Gastroesophageal sphincter (tissue), 4 donors: ENCODE results near the gene SLC7A11. TPM values are rescaled to one million over a fixed set of nuclear protein-coding genes. Genes with fewer than 3 reads are reported as not detected.
A peak's percentile ranks its signal among the peaks of the same experiment; 100 is the strongest.

Source experiments
- ATAC-seq: fragments of 150-250 bp; one replicate; pipeline ENCODE4 v1.9.1; 2016; ENCODE audit warnings: mild to moderate bottlenecking, moderate library complexity
- H3K27ac ChIP-seq, 4 donors: fragments of 200-600 bp; sonication (generic) in 3 of 4; 1 replicate in 3 of 4; 2 replicates in 1 of 4; pipeline ENCODE4 v1.5.1; 2016 to 2019
- H3K27me3 ChIP-seq: fragments of 200-600 bp; sonication (generic); one replicate; pipeline ENCODE4 v1.5.1; 2019
- H3K36me3 ChIP-seq, 2 donors: fragments of 200-600 bp; sonication (generic); one replicate each; pipeline ENCODE4 v1.5.1; 2019; ENCODE audit warnings: control low read depth in 1 of 2
- H3K4me1 ChIP-seq, 3 donors: fragments of 200-600 bp; sonication (generic); 1 replicate in 2 of 3; 2 replicates in 1 of 3; pipeline ENCODE4 v1.5.1; 2016 to 2019; ENCODE audit warnings: control low read depth in 2 of 3
- H3K4me3 ChIP-seq, 2 donors: fragments of 200-600 bp; sonication (generic); one replicate each; pipeline ENCODE4 v1.5.1; 2019; ENCODE audit warnings: mild to moderate bottlenecking in 1 of 2, moderate library complexity in 1 of 2
- H3K9me3 ChIP-seq, 3 donors: fragments of 200-600 bp; sonication (generic); one replicate each; pipeline ENCODE4 v1.5.1; 2017 to 2019; ENCODE audit warnings: control low read depth in 2 of 3
- CTCF ChIP-seq, 4 experiments: fragments of 200-600 bp in 2 of 4; fragments of 450-650 bp in 2 of 4; sonication (generic) in 1 of 4; IDR thresholded peaks; one replicate each; pipeline ENCODE4 v1.5.1; 2017 to 2019; ENCODE audit warnings: antibody characterized with exemption in 4 of 4, mild to moderate bottlenecking in 2 of 4, moderate library complexity in 2 of 4
- EP300 ChIP-seq: sonication (generic); formaldehyde crosslinking; IDR thresholded peaks from one replicate; pipeline ENCODE4 v1.6.1; 2017; ENCODE audit warnings: antibody characterized with exemption, mild to moderate bottlenecking
- POLR2A ChIP-seq, 2 donors: fragments of 450-650 bp; IDR thresholded peaks; one replicate each; pipeline ENCODE4 v1.6.1; 2017; ENCODE audit warnings: antibody characterized with exemption in 2 of 2, mild to moderate bottlenecking in 2 of 2, moderate library complexity in 1 of 2
- POLR2AphosphoS5 ChIP-seq: sonication (generic); formaldehyde crosslinking; IDR thresholded peaks from one replicate; pipeline ENCODE4 v1.6.1; 2017; ENCODE audit warnings: antibody characterized with exemption
- WGBS, 2 donors: methylation state at CpG; one replicate each; pipeline ENCODE4 v1.1.5; 2018; ENCODE audit warnings: low coverage in 1 of 2; 5-methylcytosine and 5-hydroxymethylcytosine counted together
- total RNA-seq, 4 donors: library from RNA; depleted of rRNA; stranded (reverse); fragments of >200 nt; gene quantifications; one replicate each; pipeline ENCODE4 v1.1.0, GENCODE V29; 2016

Gene SLC7A11
- total RNA-seq, 4 donors from 2014 or later: 0.13 to 0.67 (median 0.33) TPM

GRCh38 chr4:138174981-138175794 lies 67.0 kb downstream of the SLC7A11 start:
- TF ChIP-seq POLR2A (IDR thresholded peaks at IDR 0.05) (no peak), CTCF (IDR thresholded peaks at IDR 0.05) (peak in 2 of 4 experiments; percentile 20 to 23)
- Histone ChIP-seq H3K9me3 (no peaks in the 10 kb centered on the region), H3K27me3 (no peaks in the 10 kb centered on the region), H3K4me1 (peaks cover 0 to 11% (median 0%) of the 10 kb centered on the region in 3 donors), H3K4me3 (no peak overlapping the region), H3K36me3 (no peaks in the 10 kb centered on the region), H3K27ac (no peak overlapping the region)
- ATAC-seq: no peak
- WGBS, 2 donors: 10 to 17% methylated on average over 4 to 5 of the region's 5 CpGs

- ATAC-seq: no peak
- Histone ChIP-seq H3K9me3 (no peaks in the 10 kb centered on the region), H3K36me3 (no peaks in the 10 kb centered on the region), H3K27me3 (no peaks in the 10 kb centered on the region), H3K4me1 (no peaks in the 10 kb centered on the region), H3K27ac (no peak overlapping the region), H3K4me3 (no peak overlapping the region)
- TF ChIP-seq CTCF (IDR thresholded peaks at IDR 0.05) (no peak), POLR2A (IDR thresholded peaks at IDR 0.05) (no peak), POLR2AphosphoS5 (no peak), EP300 (no peak)
- WGBS, 2 donors: 93 to 100% methylated on average over 1 of the region's 1 CpG
Measured at GRCh38 chr4:138164208-138164607, 77.9 kb downstream of the SLC7A11 start.

GRCh38 chr4:138163171-138163570 lies 79.0 kb downstream of the SLC7A11 start:
- no peak for ATAC-seq
- Histone ChIP-seq H3K4me3 (no peak overlapping the region), H3K9me3 (no peaks in the 10 kb centered on the region), H3K36me3 (no peaks in the 10 kb centered on the region), H3K4me1 (no peaks in the 10 kb centered on the region), H3K27me3 (no peaks in the 10 kb centered on the region), H3K27ac (no peak overlapping the region)
- TF ChIP-seq POLR2A (IDR thresholded peaks at IDR 0.05) (no peak), EP300 (no peak), POLR2AphosphoS5 (no peak), CTCF (IDR thresholded peaks at IDR 0.05) (no peak)
- WGBS, 2 donors: 100% methylated on average over 1 to 2 of the region's 2 CpGs

- no peak for ATAC-seq
- no peak overlapping the region for H3K4me3 ChIP-seq
- H3K4me1 ChIP-seq: no peaks in the 10 kb centered on the region
- TF ChIP-seq CTCF (IDR thresholded peaks at IDR 0.05) (no peak), POLR2A (IDR thresholded peaks at IDR 0.05) (no peak), POLR2AphosphoS5 (no peak), EP300 (no peak)
- H3K36me3 ChIP-seq: no peaks in the 10 kb centered on the region
- H3K27ac ChIP-seq: no peak overlapping the region
- H3K9me3 ChIP-seq: no peaks in the 10 kb centered on the region
- no peaks in the 10 kb centered on the region for H3K27me3 ChIP-seq
Measured at GRCh38 chr4:138162259-138162658, 79.9 kb downstream of the SLC7A11 start.

GRCh38 chr4:138161351-138161750 lies 80.8 kb downstream of the SLC7A11 start:
- ATAC-seq: no peak
- Histone ChIP-seq H3K9me3 (no peaks in the 10 kb centered on the region), H3K27me3 (no peaks in the 10 kb centered on the region), H3K4me1 (no peaks in the 10 kb centered on the region), H3K27ac (no peak overlapping the region), H3K36me3 (no peaks in the 10 kb centered on the region), H3K4me3 (no peak overlapping the region)
- 52 to 75% methylated on average over 2 of the region's 2 CpGs for WGBS, 2 donors
- TF ChIP-seq POLR2A (IDR thresholded peaks at IDR 0.05): no peak
